ENCODE data around the gene TRIM75.
"Not testable (repeated sequence)": the region's sequence is repeated elsewhere in the genome, so short reads cannot be mapped to it uniquely, and the experiment has no call there.

TRIM75 gene

DNA sequence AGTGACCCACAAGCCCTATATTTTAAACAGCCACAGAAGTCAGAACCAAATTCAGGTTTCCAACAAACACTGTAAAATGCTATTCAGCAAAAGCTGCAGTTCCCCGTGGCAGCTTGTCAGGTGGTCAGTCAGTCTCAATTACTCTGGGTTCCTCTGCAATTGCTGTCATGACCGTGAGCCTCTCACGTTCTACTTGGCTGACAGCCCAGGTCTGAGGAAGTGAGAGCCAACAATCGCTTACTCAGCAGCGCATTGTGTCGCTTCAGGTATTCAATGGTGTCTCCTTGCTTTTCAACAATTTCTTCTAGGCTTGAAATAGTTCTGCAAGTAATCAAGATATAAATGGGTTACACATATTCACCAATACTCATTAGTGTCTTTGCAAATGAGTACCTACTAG lies 25.8 kb downstream of the TRIM75 start:
- DNase-seq = no peak

DNA sequence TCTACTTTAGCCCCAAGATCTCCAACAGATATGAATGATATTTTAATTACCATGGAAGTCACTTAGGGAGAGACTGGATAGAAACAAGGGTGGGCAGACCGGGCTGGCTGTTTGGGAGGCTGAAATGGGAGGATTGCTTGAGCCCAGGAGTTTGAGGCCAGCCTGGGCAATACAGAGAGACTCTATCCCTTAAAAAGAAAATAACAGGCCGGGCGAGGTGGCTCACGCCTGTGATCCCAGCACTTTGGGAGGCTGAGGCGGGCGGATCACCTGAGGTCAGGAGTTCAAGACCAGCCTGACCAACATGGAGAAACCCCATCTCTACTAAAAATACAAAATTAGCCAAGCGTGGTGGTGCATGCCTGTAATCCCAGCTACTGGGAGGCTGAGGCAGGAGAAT lies 31.1 kb downstream of the TRIM75 start:
- DNase-seq = not testable (repeated sequence)

- DNase-seq = no peak
Observed at GRCh38 chr4:165085946-165086345, 32.3 kb downstream of the TRIM75 start.

- DNase-seq = no peak
Observed at GRCh38 chr4:165088366-165088765, 34.7 kb downstream of the TRIM75 start.

GRCh38 chr4:165092187-165092586 lies 38.5 kb downstream of the TRIM75 start:
- DNase-seq = not testable (repeated sequence)

DNA sequence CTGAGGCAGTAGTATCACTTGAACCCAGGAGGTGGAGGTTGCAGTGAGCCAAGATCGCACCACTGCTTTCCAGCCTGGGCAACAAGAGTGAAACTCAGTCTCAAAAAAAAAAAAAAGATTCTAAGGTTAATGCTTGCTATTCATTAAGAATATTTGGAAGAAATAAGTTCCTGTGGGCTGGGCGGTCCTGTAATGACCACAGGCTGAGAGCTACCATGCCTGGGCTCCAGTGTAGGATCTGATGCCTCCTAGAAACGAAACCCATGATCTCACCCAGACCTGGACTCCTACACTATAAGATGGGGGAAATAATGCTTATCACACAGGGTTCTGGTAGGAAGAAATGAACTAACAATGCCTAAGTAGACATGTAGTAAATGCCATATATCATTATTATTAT lies 41.2 kb downstream of the TRIM75 start:
- no peak for DNase-seq

GRCh38 chr4:165095291-165095690 lies 41.6 kb downstream of the TRIM75 start:
- no peak for DNase-seq

DNA sequence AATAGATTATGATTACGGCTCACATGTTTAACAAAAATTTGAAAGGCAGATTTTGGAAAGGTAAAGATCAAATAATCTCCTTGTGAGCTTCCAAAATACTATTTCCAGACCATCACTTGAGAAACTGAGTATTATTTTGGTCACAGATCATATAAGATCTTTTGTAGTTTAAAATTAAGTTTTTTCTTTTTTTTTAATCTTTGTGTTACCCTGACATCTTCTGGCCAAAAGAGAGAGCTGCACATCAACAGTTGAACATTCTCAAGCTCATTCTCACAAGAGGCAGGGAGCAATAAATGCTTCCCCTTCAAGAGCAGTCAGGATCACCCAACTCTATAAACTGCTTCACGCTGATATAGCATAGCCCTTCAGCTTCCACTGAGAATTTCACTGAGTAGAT lies 43.1 kb downstream of the TRIM75 start:
- no peak for DNase-seq

DNA sequence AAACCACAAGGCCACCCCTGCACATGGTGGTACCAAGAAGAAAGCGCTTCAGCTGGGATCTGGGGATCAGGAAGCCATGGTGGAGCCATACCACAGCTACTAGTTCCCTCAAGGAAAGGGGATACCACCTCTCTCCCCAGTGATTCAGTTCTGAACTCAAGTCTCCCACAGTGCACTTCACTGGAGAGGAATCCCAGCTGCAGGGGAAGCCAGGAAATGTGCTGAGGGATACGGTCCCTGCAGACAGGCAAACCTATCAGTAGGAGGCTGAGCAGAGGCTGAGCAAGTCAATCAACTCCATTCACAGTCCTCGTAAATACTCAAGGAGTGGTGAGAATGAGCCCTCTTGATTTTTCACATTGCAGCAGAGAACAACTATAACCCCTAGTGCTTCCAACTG lies 48.0 kb downstream of the TRIM75 start:
- DNase-seq = no peak

- DNase-seq = no peak
Observed at GRCh38 chr4:165106518-165106917, 52.9 kb downstream of the TRIM75 start.
